Heart left ventricle (tissue), 16 donors: ENCODE data around the gene ACSF2. TPM values are rescaled to one million over a fixed set of nuclear protein-coding genes. Genes with fewer than 3 reads are reported as not detected.

ENCODE experiments used
- ATAC-seq, 4 donors: fragments of 200-7000 bp; cut with Tn5 transposase; one replicate each; pipeline ENCODE4 v1.9.1; 2020 to 2022; ENCODE audit warnings: moderate library complexity in 4 of 4, mild to moderate bottlenecking in 3 of 4, moderate number of reproducible peaks in 1 of 4
- DNase-seq, 5 donors: peaks; one replicate each; pipeline ENCODE4 v3.0.0-alpha.2; 2020
- H3K27ac ChIP-seq, 12 donors: fragments of 200-600 bp; sonication (generic) in 4 of 12; one replicate each; pipeline versions ENCODE4 v1.5.0 to v1.8.0; 2016 to 2022; ENCODE audit warnings: mild to moderate bottlenecking in 2 of 12
- H3K27me3 ChIP-seq, 9 donors: fragments of 200-600 bp; sonication (generic) in 2 of 9; one replicate each; pipeline versions ENCODE4 v1.5.1 to v1.8.0; 2016 to 2022; ENCODE audit warnings: mild to moderate bottlenecking in 3 of 9
- H3K36me3 ChIP-seq, 9 donors: fragments of 200-600 bp; sonication (generic) in 2 of 9; one replicate each; pipeline versions ENCODE4 v1.5.0 to v1.8.0; 2018 to 2022; ENCODE audit warnings: mild to moderate bottlenecking in 2 of 9
- H3K4me1 ChIP-seq, 12 donors: fragments of 200-600 bp; sonication (generic) in 4 of 12; one replicate each; pipeline versions ENCODE4 v1.5.0 to v1.8.0; 2016 to 2022; ENCODE audit warnings: mild to moderate bottlenecking in 3 of 12
- H3K4me3 ChIP-seq, 12 donors: fragments of 200-600 bp; sonication (generic) in 4 of 12; one replicate each; pipeline versions ENCODE4 v1.5.0 to v1.8.0; 2017 to 2022; ENCODE audit warnings: mild to moderate bottlenecking in 9 of 12, moderate library complexity in 4 of 12
- H3K9me3 ChIP-seq, 12 donors: fragments of 200-600 bp; sonication (generic) in 4 of 12; one replicate each; pipeline versions ENCODE4 v1.5.0 to v1.8.0; 2016 to 2022; ENCODE audit warnings: mild to moderate bottlenecking in 1 of 12
- POLR2A ChIP-seq, 2 donors: fragments of 450-650 bp; IDR thresholded peaks; one replicate each; pipeline ENCODE4 v1.6.1; 2017; ENCODE audit warnings: antibody characterized with exemption in 2 of 2, mild to moderate bottlenecking in 2 of 2, moderate library complexity in 2 of 2
- WGBS, 4 donors: extraction: QIAGEN DNeasy Blood & Tissue Kit in 2 of 4; methylation state at CpG; one replicate each; pipeline versions ENCODE4 v1.1.5 to v1.1.7; 2013 to 2018; 5-methylcytosine and 5-hydroxymethylcytosine counted together
- intact Hi-C, 10 donors: fragments of 100-400 bp; cut with DNase I; formaldehyde crosslinking; loops; one replicate each; pipeline versions ENCODE4 v1.11.1 to v1.14.2; 2022
- polyA plus RNA-seq, 2 donors: library from polyadenylated mRNA; stranded (reverse); fragments of 200-250 nt; gene quantifications; one replicate each; pipeline ENCODE4 v1.2.3, GENCODE V29; 2013
- total RNA-seq, 9 donors: library from RNA; depleted of rRNA in 2 of 9; stranded (reverse); fragments of >200 nt in 2 of 9; fragmentation: NEBNext Ultra II Directional in 3 of 9; extraction: Animal tissue kit (Norgen Biotek cat#: 25700) in 3 of 9; gene quantifications; one replicate each; pipeline versions ENCODE4 v1.1.0 to v1.2.4, GENCODE V29; 2016 to 2023
- TF ChIP-seq, protein P1 (sequence below), 12 donors: fragments of 200-600 bp; sonication (generic) in 4 of 12; IDR thresholded peaks; one replicate each; pipeline versions ENCODE4 v1.5.0 to v1.8.0; 2018 to 2022; ENCODE audit warnings: antibody characterized with exemption in 12 of 12, mild to moderate bottlenecking in 5 of 12
- donor health status: ischemic (EF 13 %, LVEDD 7.1; RV severe dilation, severe dysfunction).
- donor health status: healthy with polysubstance abuse.
- donor health status: DM: no; HTN: yes; CAD: no.
- donor health status: DM: no; HTN: no; CAD: no.
- donor health status: ischemic (EF 25% LVEDD 6.9; RV normal size, moderate dysfunction).
- donor health status: ischemic (EF 25% LVEDD 5.7; RV mildly dilated, moderate dysfunction).
- donor health status: healthy.
- donor health status: DM: yes; HTN: yes; CAD: no.
- donor health status: ischemic (EF 35%, LVEDD 5.7; RV mildly dilated, moderate dysfunction).
- donor health status: nonischemic (EF 11% LVEDD 7.7; RV severe dilation, severe dysfunction).
- donor health status: DM: yes; HTN: yes; CAD: no.
- donor health status: PGD.
- donor health status: ischemic (EF 29% LVEDD 5.4; RV normal size, mild dysfunction).
- donor health status: nonischemic (EF 23%, LVEDD 6.1; RV moderate dilation, normal function).

Gene ACSF2
- total and polyA plus RNA-seq, 11 donors, result 6.5 to 31.6 (median 17.4) TPM

DNA sequence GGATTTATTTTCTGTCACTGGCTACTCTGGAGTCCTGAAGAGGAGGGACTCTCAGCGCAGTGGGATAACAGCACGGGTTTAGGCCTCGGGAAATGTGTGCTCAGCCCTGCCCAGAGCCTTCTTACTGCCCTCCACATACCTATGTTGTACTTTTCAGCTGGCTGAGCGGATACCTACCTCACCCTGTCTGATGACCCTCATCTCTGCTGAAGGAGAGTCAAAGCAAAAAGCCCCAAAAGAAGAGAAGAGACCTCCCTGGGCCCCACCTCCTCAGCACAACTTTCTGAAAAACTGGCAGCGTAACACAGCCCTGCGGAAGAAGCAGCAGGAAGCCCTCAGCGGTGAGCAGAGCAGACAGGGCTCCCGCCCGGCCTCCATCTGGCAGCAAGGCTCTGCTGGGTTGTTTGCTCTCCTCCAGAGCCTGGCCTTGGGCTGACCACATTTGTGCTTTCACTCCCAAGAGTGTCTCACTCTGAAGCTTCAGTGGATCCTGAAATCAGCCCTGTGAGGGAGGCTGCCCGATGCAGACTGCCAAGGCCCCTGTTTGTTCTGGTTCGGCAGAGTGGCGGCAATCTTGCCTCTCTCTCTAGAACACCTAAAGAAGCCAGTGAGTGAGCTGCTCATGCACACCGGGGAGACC lies 92.5 kb downstream of the ACSF2 start:
- H3K4me3 ChIP-seq, result no peak overlapping the region
- DNase-seq, result no peak

GRCh38 chr17:50519141-50519834 lies 93.3 kb downstream of the ACSF2 start:
- no peak for DNase-seq
- intact Hi-C loops, result no loop called here
- TF ChIP-seq, protein P1, sequence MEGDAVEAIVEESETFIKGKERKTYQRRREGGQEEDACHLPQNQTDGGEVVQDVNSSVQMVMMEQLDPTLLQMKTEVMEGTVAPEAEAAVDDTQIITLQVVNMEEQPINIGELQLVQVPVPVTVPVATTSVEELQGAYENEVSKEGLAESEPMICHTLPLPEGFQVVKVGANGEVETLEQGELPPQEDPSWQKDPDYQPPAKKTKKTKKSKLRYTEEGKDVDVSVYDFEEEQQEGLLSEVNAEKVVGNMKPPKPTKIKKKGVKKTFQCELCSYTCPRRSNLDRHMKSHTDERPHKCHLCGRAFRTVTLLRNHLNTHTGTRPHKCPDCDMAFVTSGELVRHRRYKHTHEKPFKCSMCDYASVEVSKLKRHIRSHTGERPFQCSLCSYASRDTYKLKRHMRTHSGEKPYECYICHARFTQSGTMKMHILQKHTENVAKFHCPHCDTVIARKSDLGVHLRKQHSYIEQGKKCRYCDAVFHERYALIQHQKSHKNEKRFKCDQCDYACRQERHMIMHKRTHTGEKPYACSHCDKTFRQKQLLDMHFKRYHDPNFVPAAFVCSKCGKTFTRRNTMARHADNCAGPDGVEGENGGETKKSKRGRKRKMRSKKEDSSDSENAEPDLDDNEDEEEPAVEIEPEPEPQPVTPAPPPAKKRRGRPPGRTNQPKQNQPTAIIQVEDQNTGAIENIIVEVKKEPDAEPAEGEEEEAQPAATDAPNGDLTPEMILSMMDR (IDR thresholded peaks at IDR 0.05), result no peak
- no peak overlapping the region for H3K4me3 ChIP-seq
- H3K27ac ChIP-seq, result no peak overlapping the region
- ATAC-seq, result no peak
- 85 to 93% (median 90%) methylated on average over 8 of the region's 8 CpGs for WGBS, 4 donors
- no peaks in the 10 kb centered on the region for H3K36me3 ChIP-seq
- no peaks in the 10 kb centered on the region for H3K9me3 ChIP-seq
- peaks cover 0 to 22% (median 0%) of the 10 kb centered on the region in 12 donors for H3K4me1 ChIP-seq
- no peaks in the 10 kb centered on the region for H3K27me3 ChIP-seq

More for the DNA sequence above, 92.5 kb downstream of the ACSF2 start:
- Histone ChIP-seq H3K27ac (peak overlapping the region in 1 of 12 donors; percentile 39), H3K4me1 (peaks cover 0 to 22% (median 0%) of the 10 kb centered on the region in 12 donors), H3K9me3 (no peaks in the 10 kb centered on the region), H3K36me3 (no peaks in the 10 kb centered on the region), H3K27me3 (no peaks in the 10 kb centered on the region)
- 68 to 76% (median 70%) methylated on average over 10 to 13 of the region's 13 CpGs for WGBS, 4 donors
- TF ChIP-seq POLR2A (IDR thresholded peaks at IDR 0.05), result no peak
- TF ChIP-seq, protein P1 (IDR thresholded peaks at IDR 0.05), result no peak
- intact Hi-C loops, result no loop called here
- peak in 1 of 4 donors; percentile 47 for ATAC-seq

GRCh38 chr17:50520483-50520882 lies 94.5 kb downstream of the ACSF2 start:
- intact Hi-C loops, result no loop called here
- no peaks in the 10 kb centered on the region for H3K27me3 ChIP-seq
- no peak for TF ChIP-seq POLR2A (IDR thresholded peaks at IDR 0.05)
- TF ChIP-seq, protein P1 (IDR thresholded peaks at IDR 0.05), result no peak
- DNase-seq (no peak), ATAC-seq (no peak)
- H3K9me3 ChIP-seq, result no peaks in the 10 kb centered on the region
- peaks cover 0 to 14% (median 0%) of the 10 kb centered on the region in 12 donors for H3K4me1 ChIP-seq
- WGBS, 4 donors, result 87 to 95% (median 92%) methylated on average over 2 of the region's 2 CpGs
- H3K27ac ChIP-seq, result no peak overlapping the region
- H3K4me3 ChIP-seq, result no peak overlapping the region
- no peaks in the 10 kb centered on the region for H3K36me3 ChIP-seq

GRCh38 chr17:50521514-50521913 lies 95.5 kb downstream of the ACSF2 start:
- H3K36me3 ChIP-seq, result no peaks in the 10 kb centered on the region
- ATAC-seq (no peak), DNase-seq (no peak)
- intact Hi-C loops, result no loop called here
- H3K4me3 ChIP-seq, result no peak overlapping the region
- TF ChIP-seq POLR2A (IDR thresholded peaks at IDR 0.05), result no peak
- TF ChIP-seq, protein P1 (IDR thresholded peaks at IDR 0.05), result no peak
- no peak overlapping the region for H3K27ac ChIP-seq
- H3K27me3 ChIP-seq, result no peaks in the 10 kb centered on the region
- WGBS, 4 donors, result 68 to 88% (median 76%) methylated on average over 2 of the region's 2 CpGs
- H3K9me3 ChIP-seq, result no peaks in the 10 kb centered on the region
- H3K4me1 ChIP-seq, result peaks cover 0 to 9% (median 0%) of the 10 kb centered on the region in 12 donors
